Measurements from ENCODE around the gene SKA2.

GRCh38 chr17:59165933-59166342, 11.0 kb upstream of the SKA2 start:
- TF ChIP-seq CTCF (IDR thresholded peaks at IDR 0.05) (peak; percentile 47 to 67 (median 53)), POLR2A (IDR thresholded peaks at IDR 0.05) (no peak)

Measured in tibial nerve (tissue), 3 donors.